ENCODE data around the gene DRC1. TPM values are rescaled to one million over a fixed set of nuclear protein-coding genes. Genes with fewer than 3 reads are reported as not detected.
A peak's percentile ranks its signal among the peaks of the same experiment; 100 is the strongest.

DRC1 gene
- total and polyA plus RNA-seq, 7 experiments from 2014 or later, result 0.29 TPM; not detected in 6

DNA sequence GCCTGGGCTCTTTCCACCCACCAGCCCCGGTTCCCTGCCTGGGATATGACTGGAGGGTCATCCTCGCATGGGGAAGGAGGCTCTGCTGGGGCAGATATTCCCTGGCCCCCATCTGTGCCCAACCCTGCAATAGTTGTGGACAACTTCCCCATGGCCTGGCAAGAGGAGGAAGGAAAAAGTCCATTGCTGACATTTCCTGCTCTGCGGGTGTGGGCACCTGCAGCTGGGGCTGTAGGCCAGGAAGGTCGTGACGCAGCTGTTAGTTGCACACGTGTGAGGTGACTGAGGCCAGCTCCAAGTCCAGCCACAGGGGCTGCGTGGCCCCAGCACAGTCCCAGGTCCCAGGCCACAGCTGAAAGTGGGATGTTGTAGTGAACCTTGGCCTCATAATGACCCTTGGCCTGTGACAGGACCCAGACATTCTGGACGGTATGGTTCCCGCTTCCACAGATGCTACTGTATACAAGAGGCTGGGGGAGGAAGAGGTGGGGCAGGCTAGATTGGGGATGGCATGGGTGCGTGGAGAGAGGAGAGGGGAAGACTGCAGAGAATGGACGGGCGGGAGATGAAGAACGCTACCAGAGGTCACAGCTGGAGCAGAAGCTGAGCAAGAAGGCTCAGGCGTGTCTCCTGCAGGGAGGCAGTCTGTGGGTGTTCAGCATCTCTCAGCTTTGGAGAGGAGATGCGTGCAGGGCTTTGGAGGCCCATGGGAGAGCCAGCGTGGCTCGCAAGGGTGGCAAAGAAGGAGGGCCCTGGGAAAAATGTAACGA lies 54.1 kb downstream of the DRC1 start:
- POLR2A ChIA-PET, result no interaction called here
- Mint-ChIP-seq H3K9me3 (no peaks in the 10 kb centered on the region), H3K4me3 (no peak overlapping the region), H3K27me3 (peaks cover 0 to 9% (median 0%) of the 10 kb centered on the region in 5 donors), H3K27ac (no peak overlapping the region), H3K36me3 (no peaks in the 10 kb centered on the region), H3K4me1 (peaks cover 0 to 2% (median 0%) of the 10 kb centered on the region in 7 donors)
- no peak overlapping the region for H3K4me3 ChIP-seq (ENCODE audit: low read length)
- no peak overlapping the region for H3K27ac ChIP-seq (ENCODE audit: low read depth, low read length)
- H3K9me3 ChIP-seq (ENCODE audit: control insufficient read depth in 2 of 3, low read length in 3 of 3), result no peaks in the 10 kb centered on the region
- ATAC-seq (peak; percentile 39), DNase-seq (no peak)
- no peaks in the 10 kb centered on the region for H3K4me1 ChIP-seq (ENCODE audit: control insufficient read depth in 2 of 2, insufficient read depth in 2 of 2, low read length in 2 of 2)
- H3K27me3 ChIP-seq (ENCODE audit: control insufficient read depth in 2 of 2, insufficient read depth in 2 of 2, low read length in 2 of 2), result no peaks in the 10 kb centered on the region
- CTCF ChIA-PET, result no interaction called here
- intact Hi-C loops (cut with micrococcal nuclease), result no loop called here
- no peaks in the 10 kb centered on the region for H3K36me3 ChIP-seq (ENCODE audit: control insufficient read depth in 2 of 3, insufficient read depth in 3 of 3, low read length in 3 of 3)

DNA sequence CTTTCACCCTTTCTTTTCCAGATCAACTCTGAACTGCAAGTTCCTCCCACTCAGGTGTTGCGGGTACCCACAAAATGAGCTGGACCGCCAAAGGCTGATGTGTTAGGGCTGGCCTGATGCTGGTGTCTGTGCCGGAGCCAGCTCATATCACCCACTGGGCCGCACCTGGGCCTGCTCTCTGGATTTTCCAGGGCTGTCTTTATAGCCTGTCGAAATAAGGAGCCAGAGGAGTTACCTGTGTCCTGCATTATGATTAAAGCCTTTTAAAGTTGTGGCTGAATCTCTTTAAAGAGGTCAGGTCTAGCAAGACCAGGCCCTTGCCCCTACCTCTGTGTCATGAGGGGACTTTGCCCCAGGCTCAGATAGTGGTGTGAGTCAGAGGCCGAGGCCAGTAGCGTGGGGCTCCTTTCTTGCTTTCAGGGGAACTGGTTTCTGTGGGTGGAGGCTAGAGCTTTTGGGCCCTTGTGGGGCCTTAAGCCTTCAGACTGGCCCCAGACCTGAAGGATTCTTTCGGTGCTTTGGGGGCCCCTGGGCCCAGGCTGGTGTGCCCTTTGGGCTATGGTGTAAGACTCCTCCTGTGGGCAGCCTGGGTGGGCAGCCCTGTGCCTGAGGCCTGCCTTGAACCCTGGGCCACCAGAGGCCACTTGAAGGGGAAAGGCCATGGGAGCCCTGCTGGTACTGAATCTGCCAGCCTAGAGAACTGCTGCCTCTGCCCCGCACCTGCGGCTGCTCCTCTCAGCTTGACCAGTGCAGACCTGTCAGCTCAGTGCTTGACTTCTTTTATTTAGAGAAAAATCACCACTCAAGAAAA lies 54.9 kb downstream of the DRC1 start:
- ChIA-PET CTCF (no interaction called here), POLR2A (no interaction called here)
- Histone ChIP-seq H3K4me1 (ENCODE audit: control insufficient read depth in 2 of 2, insufficient read depth in 2 of 2, low read length in 2 of 2) (no peaks in the 10 kb centered on the region), H3K27me3 (ENCODE audit: control insufficient read depth in 2 of 2, insufficient read depth in 2 of 2, low read length in 2 of 2) (no peaks in the 10 kb centered on the region), H3K36me3 (ENCODE audit: control insufficient read depth in 2 of 3, insufficient read depth in 3 of 3, low read length in 3 of 3) (no peaks in the 10 kb centered on the region), H3K9me3 (ENCODE audit: control insufficient read depth in 2 of 3, low read length in 3 of 3) (no peaks in the 10 kb centered on the region), H3K4me3 (ENCODE audit: low read length) (no peak overlapping the region), H3K27ac (ENCODE audit: low read depth, low read length) (no peak overlapping the region)
- Mint-ChIP-seq H3K9me3 (no peaks in the 10 kb centered on the region), H3K36me3 (no peaks in the 10 kb centered on the region), H3K27ac (no peak overlapping the region), H3K4me3 (no peak overlapping the region), H3K4me1 (peaks cover 0 to 2% (median 0%) of the 10 kb centered on the region in 7 donors), H3K27me3 (peaks cover 0 to 6% (median 0%) of the 10 kb centered on the region in 5 donors)
- ATAC-seq, result peak; percentile 58
- DNase-seq, result no peak
- intact Hi-C loops (cut with micrococcal nuclease), result no loop called here

DNA sequence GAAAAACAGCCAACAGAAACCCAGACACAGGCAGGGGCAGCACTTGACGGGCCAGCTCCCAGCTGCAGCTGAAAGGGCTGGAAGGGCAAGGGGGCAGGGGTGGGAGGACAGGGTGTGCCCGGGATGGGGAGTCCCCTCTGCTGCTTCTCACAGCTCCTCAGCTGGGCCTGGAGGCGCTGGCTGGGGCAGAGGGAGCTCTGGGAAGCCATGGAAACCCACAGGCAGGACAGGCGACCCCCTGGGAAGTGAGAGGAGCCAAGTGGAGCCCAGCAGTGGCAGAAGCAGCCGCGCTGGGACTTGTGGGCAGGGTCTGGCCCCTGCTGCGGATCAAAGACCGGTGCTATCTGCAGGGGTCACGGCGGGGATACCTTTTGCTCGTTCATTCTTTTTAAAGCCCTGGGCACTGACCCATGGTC lies 55.5 kb downstream of the DRC1 start:
- no peak overlapping the region for H3K27ac ChIP-seq (ENCODE audit: low read depth, low read length)
- no peak overlapping the region for H3K4me3 ChIP-seq (ENCODE audit: low read length)
- H3K27me3 ChIP-seq (ENCODE audit: control insufficient read depth in 2 of 2, insufficient read depth in 2 of 2, low read length in 2 of 2), result no peaks in the 10 kb centered on the region
- H3K4me1 Mint-ChIP-seq, result peaks cover 0 to 2% (median 0%) of the 10 kb centered on the region in 7 donors
- H3K4me1 ChIP-seq (ENCODE audit: control insufficient read depth in 2 of 2, insufficient read depth in 2 of 2, low read length in 2 of 2), result no peaks in the 10 kb centered on the region
- H3K9me3 ChIP-seq (ENCODE audit: control insufficient read depth in 2 of 3, low read length in 3 of 3), result no peaks in the 10 kb centered on the region
- H3K4me3 Mint-ChIP-seq, result no peak overlapping the region
- H3K36me3 Mint-ChIP-seq, result no peaks in the 10 kb centered on the region
- CTCF ChIA-PET, result no interaction called here
- intact Hi-C loops (cut with micrococcal nuclease), result no loop called here
- H3K27me3 Mint-ChIP-seq, result peaks cover 0 to 4% (median 0%) of the 10 kb centered on the region in 5 donors
- no peak overlapping the region for H3K27ac Mint-ChIP-seq
- no peaks in the 10 kb centered on the region for H3K36me3 ChIP-seq (ENCODE audit: control insufficient read depth in 2 of 3, insufficient read depth in 3 of 3, low read length in 3 of 3)
- POLR2A ChIA-PET, result no interaction called here
- H3K9me3 Mint-ChIP-seq, result no peaks in the 10 kb centered on the region
- ATAC-seq (no peak), DNase-seq (no peak)

DNA sequence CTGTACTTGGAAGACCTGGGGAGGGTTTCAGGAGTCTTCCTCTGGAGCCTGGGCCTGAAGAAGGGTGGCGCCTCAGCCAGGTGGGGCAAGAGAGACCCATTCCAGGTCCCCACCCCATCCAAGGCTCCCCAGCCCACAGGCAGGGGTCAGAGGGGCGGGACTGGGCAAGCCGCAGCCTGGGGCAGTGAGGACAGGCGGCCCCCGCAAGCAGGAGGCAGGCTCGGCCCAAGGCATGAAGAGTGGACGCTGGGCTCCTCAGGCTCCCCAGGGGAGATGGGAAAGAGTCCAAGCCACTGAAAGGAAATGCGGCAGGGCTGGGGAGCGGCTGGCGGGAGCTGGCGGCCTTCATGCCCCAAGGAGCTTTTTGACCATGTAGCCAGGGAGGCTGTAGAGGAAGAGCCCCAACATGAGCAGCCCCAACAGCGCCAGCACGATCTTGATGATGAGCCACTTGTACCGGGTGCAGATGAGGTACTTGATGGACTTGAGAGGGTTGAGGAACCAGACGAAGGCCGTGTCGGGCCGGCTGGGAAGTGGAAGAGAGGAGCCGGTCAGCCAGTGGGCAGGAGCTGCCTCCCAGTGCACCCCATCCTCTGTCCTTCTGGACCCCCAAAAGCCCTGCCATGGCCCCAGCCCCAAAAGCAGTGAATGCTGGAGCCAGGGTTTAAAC lies 56.1 kb downstream of the DRC1 start:
- H3K27me3 ChIP-seq (ENCODE audit: control insufficient read depth in 2 of 2, insufficient read depth in 2 of 2, low read length in 2 of 2), result no peaks in the 10 kb centered on the region
- DNase-seq (peak in 1 of 9 donors; percentile 16), ATAC-seq (no peak)
- CTCF ChIA-PET, result no interaction called here
- no peak overlapping the region for H3K4me3 ChIP-seq (ENCODE audit: low read length)
- no peaks in the 10 kb centered on the region for H3K4me1 ChIP-seq (ENCODE audit: control insufficient read depth in 2 of 2, insufficient read depth in 2 of 2, low read length in 2 of 2)
- peaks cover 0 to 2% (median 0%) of the 10 kb centered on the region in 7 donors for H3K4me1 Mint-ChIP-seq
- H3K36me3 Mint-ChIP-seq, result no peaks in the 10 kb centered on the region
- intact Hi-C loops (cut with micrococcal nuclease), result no loop called here
- no peak overlapping the region for H3K4me3 Mint-ChIP-seq
- H3K9me3 ChIP-seq (ENCODE audit: control insufficient read depth in 2 of 3, low read length in 3 of 3), result no peaks in the 10 kb centered on the region
- no peaks in the 10 kb centered on the region for H3K27me3 Mint-ChIP-seq
- H3K36me3 ChIP-seq (ENCODE audit: control insufficient read depth in 2 of 3, insufficient read depth in 3 of 3, low read length in 3 of 3), result no peaks in the 10 kb centered on the region
- H3K27ac ChIP-seq (ENCODE audit: low read depth, low read length), result no peak overlapping the region
- POLR2A ChIA-PET, result no interaction called here
- no peaks in the 10 kb centered on the region for H3K9me3 Mint-ChIP-seq
- no peak overlapping the region for H3K27ac Mint-ChIP-seq

DNA sequence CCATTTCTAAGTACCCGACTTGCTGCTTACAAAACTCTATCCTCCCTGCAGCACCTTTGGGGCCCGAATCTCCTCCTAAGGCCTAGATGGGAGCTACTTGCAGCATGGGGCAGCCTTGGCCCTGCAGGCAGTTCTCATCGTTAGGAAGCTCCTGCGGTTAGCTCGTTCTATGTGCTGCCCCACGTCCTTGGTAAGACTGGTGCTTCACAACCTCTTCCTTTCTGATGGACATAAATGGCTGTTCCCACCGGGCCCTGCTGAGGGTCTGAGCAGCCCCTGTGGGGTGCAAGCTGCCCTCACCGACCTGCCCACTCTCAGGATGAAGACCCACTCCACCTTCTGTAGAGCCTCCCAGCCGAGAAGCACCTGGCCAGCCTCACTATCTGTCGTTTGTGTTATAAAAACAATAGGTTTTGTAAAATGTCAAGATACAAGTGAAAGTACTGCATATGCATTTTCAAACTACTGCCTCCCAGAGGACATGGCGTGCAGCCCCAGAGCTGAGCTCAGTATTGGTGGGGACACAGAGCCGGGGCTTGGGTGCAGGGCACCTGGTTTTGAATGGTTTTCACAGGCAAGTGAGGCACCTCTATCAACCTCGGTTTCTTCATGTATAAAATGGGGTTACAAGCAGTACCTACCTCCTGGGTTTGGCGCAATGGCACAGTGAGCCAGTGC lies 56.8 kb downstream of the DRC1 start:
- Mint-ChIP-seq H3K9me3 (no peaks in the 10 kb centered on the region), H3K4me1 (peaks cover 0 to 2% (median 0%) of the 10 kb centered on the region in 7 donors), H3K4me3 (no peak overlapping the region), H3K27ac (no peak overlapping the region), H3K27me3 (no peaks in the 10 kb centered on the region), H3K36me3 (no peaks in the 10 kb centered on the region)
- ChIA-PET POLR2A (no interaction called here), CTCF (no interaction called here)
- ATAC-seq (no peak), DNase-seq (no peak)
- H3K9me3 ChIP-seq (ENCODE audit: control insufficient read depth in 2 of 3, low read length in 3 of 3), result no peaks in the 10 kb centered on the region
- H3K36me3 ChIP-seq (ENCODE audit: control insufficient read depth in 2 of 3, insufficient read depth in 3 of 3, low read length in 3 of 3), result no peaks in the 10 kb centered on the region
- intact Hi-C loops (cut with micrococcal nuclease), result no loop called here
- no peaks in the 10 kb centered on the region for H3K27me3 ChIP-seq (ENCODE audit: control insufficient read depth in 2 of 2, insufficient read depth in 2 of 2, low read length in 2 of 2)
- no peak overlapping the region for H3K4me3 ChIP-seq (ENCODE audit: low read length)
- H3K4me1 ChIP-seq (ENCODE audit: control insufficient read depth in 2 of 2, insufficient read depth in 2 of 2, low read length in 2 of 2), result no peaks in the 10 kb centered on the region
- H3K27ac ChIP-seq (ENCODE audit: low read depth, low read length), result no peak overlapping the region

DNA sequence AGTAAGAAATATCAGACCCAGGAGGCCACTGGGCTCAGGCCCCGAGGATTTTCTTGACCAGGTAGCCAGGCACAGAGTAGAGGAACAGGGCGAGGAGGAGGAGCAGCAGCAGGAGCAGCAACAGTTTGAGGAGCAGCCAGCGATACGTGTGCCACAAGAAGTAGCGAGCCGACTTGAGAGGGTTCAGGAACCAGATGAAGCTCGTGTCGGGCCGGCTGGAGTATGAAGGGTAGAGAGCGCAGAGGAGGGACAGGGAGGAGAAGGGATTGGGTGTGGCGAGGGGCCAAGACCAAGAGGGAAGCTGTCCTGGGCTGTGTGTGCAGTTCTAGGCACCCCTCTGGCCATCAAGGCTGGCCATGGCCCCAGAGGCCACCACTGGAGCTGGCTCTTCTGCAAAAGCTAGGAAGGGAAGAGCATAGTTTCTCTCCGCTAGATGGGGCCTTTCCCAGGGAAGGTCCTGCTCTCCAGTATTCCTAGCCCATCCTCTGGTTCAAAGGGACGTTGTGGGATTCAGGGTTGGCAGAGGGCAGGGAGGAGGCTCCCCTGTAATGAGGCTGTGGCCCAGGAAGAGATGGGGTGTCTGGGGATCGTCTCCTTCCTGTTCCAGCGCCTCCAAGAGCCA lies 58.4 kb downstream of the DRC1 start:
- DNase-seq (no peak), ATAC-seq (no peak)

More for the DNA sequence above, 58.4 kb downstream of the DRC1 start:
- H3K9me3 ChIP-seq (ENCODE audit: control insufficient read depth in 2 of 3, low read length in 3 of 3), result no peaks in the 10 kb centered on the region
- Mint-ChIP-seq H3K4me1 (peaks cover 0 to 2% (median 0%) of the 10 kb centered on the region in 7 donors), H3K27me3 (no peaks in the 10 kb centered on the region), H3K9me3 (no peaks in the 10 kb centered on the region), H3K4me3 (no peak overlapping the region), H3K36me3 (peaks cover 0 to 2% (median 0%) of the 10 kb centered on the region in 5 donors), H3K27ac (no peak overlapping the region)
- H3K4me1 ChIP-seq (ENCODE audit: control insufficient read depth in 2 of 2, insufficient read depth in 2 of 2, low read length in 2 of 2), result no peaks in the 10 kb centered on the region
- POLR2A ChIA-PET, result no interaction called here
- no peak overlapping the region for H3K27ac ChIP-seq (ENCODE audit: low read depth, low read length)
- H3K4me3 ChIP-seq (ENCODE audit: low read length), result no peak overlapping the region
- H3K36me3 ChIP-seq (ENCODE audit: control insufficient read depth in 2 of 3, insufficient read depth in 3 of 3, low read length in 3 of 3), result no peaks in the 10 kb centered on the region
- H3K27me3 ChIP-seq (ENCODE audit: control insufficient read depth in 2 of 2, insufficient read depth in 2 of 2, low read length in 2 of 2), result no peaks in the 10 kb centered on the region
- intact Hi-C loops (cut with micrococcal nuclease), result no loop called here
- CTCF ChIA-PET, result no interaction called here
